DMS53 treated with DMSO at 0.1 percent for 48 hours (cell line): ENCODE results near the gene WWOX.

Experiments used
- DNase-seq: peaks from one replicate; lab custom pipeline; 2025; ENCODE audit not compliant: unreplicated experiment; lab: John Stamatoyannopoulos, UW

WWOX gene

DNA sequence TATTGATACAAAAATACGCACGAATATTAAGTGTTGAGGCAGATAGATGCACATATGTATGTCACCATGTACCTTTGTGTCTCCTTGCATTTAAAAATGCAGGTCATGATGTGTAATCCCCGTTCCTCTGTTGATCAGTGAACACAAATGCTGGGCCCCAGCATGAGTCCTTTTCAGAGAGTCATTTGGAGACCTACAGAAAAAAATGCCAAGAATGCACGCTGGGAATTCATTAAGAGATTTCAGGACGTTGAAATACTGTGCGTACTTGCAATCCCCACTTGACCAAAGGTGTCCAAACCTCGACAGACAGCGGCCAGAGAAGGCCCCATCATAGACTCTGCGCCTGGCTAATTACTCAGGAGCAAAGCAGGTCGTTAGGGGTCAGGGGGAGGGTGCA, 1005.1 kb downstream of the WWOX start:
- no peak for DNase-seq

DNA sequence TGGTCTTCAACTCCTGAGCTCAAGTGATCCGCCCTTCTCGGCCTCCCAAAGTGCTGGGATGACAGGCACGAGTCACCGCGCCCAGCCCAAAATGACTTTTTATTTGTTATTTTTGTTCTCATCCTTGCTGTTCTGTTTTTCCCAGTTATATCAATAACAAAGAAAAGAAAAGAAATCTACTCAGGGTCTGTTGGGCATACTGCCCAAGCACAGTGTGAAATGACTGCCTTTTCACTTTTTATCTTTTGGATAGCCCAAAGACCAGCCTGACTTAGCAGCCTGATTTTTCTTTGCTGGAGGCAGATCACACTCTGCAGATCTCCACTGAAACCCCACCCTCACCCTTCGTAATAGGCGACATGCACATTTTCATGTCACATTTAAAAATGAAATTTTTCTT, 1007.8 kb downstream of the WWOX start:
- no peak for DNase-seq

GRCh38 chr16:79109771-79110170, 1010.3 kb downstream of the WWOX start:
- no peak for DNase-seq

- no peak for DNase-seq
These were observed 1010.8 kb downstream of the WWOX start for GRCh38 chr16:79110242-79110641.

DNA sequence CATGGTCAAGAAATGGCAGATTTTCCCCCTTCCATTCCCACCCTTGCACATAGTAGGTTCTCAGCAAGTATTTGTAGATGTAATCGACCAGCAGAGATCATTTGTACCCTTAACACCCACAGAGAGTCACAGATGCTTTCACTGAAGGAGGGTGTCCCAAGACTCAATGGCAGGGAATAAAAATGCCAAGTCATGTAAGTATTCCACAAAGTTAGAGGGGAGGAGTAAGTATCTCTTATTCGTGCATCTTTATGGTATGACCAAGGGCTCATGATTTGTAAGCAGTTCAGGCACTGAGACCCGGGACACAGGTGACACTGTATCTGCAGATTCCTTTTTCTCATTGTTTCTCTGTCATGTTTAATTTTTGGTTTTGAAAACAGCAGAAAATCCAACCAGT, 1011.5 kb downstream of the WWOX start:
- no peak for DNase-seq

DNA sequence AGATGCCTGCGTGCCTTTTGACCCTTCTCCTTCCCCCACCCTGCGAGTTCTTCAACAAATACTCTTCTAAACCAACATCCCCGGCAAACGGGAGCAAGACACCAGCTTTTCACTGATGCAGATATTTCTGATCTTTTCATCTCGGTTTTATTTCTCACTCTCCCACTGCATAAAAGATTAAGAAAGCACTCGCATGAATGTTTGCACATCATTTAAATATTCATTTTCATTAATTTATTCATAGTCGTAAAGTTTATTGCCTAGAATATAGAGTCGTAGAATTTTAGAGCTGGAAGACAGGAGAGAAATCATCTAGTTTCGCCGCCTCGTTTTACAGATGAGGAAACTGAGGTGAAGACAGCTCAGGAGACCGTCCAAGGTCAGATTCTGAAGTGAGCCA, 1013.0 kb downstream of the WWOX start:
- DNase-seq = no peak

DNA sequence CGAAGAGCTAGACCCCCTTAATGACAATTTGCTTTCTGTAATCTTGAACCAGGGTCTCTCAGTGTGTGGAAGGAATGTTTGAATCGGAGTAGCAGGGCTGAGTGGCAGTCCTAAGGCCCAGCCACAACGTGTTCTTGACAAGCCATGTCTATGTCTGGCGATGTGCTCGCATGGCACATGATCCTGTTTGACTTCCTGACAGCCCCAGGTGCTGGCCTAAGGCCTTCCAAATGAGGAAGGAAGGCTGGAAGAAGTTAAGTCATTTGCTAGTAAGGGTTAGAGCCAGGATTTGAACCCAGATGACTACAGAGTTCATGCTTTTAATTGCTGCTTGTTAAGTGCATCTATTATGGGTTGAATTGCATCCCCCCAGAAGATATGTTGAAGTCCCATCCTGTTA, 1014.4 kb downstream of the WWOX start:
- DNase-seq = no peak

- no peak for DNase-seq
These were observed 1015.3 kb downstream of the WWOX start for GRCh38 chr16:79114759-79115158.

GRCh38 chr16:79121906-79122305, 1022.5 kb downstream of the WWOX start:
- DNase-seq = no peak

DNA sequence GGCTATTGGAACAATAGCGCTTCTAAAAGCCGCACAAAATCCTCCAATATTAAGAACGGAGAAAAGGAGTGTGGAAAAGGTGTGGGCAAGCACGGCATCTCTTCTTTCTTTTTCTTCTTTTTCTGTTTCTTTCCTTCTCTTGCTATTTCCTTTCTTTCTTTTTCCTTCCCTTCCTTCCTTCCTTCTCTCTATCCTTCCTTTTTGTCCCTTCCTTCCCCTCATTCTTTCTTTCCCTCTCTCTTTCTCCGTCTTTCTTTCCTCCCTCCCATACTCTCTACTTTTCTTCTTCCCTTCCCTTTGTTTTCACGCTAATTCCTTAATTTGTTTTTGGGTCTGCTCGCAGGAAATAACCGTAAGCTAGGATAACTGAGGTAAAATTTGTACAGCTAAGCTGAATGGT, 1022.9 kb downstream of the WWOX start:
- DNase-seq = no peak

DNA sequence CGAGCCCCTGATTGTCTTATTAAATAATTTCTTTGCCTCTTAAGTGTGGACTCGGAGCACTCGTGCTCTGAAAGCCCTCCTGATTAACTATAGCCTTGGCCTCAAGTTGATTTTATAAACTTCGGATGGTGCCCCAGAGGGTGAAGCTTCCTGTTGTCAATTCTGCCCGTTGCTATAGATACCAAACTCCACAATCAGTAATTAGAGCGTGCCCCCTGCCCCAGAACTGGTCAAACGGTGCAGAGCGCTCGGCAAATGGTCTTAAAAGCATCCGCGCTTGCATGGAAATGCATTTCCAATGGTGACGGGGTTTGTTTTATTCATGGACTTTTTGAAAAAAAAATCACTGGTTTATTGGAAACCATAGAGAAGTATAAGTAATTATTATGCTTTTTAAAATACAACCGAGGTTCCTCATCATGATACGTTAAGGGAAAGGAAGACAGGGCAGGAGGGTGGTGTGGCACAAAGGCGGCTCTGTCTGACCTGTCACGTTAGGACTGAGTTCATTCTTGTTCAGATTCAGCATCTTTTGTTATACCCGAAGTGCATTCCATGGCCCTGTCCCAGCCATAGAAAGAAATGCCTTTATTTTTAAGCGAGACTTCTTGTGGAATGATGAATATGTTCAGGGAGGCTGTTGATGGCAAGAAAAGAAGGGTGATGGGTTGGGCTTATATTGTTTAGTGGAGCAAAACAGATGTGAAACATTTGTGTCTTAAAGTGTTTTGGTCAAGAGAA, 1024.7 kb downstream of the WWOX start:
- DNase-seq = no peak

GRCh38 chr16:79127766-79128165, 1028.3 kb downstream of the WWOX start:
- DNase-seq = no peak

GRCh38 chr16:79128706-79129105, 1029.3 kb downstream of the WWOX start:
- no peak for DNase-seq

- no peak for DNase-seq
These were observed 1031.2 kb downstream of the WWOX start for GRCh38 chr16:79130616-79131015.

DNA sequence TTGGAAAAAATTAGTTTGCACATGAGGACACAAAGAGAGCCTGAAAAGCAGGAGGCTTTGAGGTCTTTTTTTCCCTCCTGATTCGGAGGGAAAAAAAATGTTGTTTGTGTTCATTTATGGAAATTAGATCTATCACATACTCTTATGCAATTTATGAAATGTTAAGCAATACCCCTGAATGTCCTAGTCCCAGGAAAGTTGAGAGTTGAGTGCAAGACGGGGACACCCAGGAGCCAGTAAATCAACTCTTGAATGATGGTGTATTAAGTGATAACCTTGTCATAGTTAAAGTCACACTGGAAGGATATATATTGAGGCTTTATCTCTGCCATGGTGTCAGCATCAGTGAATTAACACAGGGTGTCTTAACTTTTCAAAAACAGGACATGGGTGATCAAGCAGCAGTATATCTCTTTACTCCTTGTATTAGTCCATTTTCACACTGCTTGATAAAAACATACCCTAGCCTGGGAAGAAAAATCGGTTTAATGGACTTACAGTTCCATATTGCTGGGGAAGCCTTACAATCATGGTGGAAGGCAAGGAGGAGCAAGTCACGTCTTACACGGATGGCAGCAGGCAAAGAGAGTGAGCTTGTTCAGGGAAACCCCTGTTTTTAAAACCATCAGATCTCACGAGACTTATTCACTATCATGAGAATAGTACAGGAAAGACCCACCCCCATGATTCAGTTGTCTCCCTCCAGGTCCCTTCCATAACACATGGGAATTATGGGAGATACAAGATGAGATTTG, 1032.0 kb downstream of the WWOX start:
- DNase-seq = no peak

DNA sequence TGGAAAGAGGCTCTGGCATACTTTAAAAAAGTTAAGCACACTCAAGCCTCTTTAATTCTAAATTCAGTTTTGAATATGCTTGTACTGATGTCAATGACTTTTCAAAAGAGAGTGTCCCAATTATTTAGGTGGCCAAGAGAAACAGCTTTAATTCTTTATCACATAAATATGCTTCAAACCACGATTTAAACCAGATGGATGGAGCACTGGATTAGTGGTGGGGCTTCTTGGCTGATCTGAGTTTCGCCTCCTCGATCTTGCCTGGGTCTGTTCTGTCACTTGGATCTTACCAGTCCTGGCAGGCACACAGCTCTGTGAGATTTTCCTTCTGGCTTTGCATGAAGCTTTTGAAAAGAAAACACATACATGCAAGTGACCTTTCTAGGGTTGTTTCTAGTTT, 1033.2 kb downstream of the WWOX start:
- no peak for DNase-seq

- DNase-seq = no peak
These were observed 1034.8 kb downstream of the WWOX start for GRCh38 chr16:79134300-79134699.

DNA sequence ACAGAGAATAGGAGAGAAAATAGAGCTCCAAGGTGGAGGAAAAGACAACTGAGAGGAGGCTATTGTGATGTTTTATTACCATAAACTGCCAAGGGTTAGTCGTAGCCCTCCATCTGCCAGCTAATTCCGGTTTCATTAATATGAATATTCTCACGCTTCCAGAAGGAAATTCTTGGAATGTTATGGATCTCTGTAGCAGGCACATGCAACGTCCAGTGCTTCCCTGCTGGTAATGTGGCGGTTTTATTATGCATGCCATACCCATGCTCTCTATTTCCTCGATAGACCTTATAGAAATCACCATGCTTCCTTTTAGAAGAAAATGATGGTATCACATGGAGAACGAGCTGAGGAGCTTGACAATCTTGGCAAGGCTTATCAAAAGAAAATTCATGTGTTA, 1037.5 kb downstream of the WWOX start:
- no peak for DNase-seq

- no peak for DNase-seq
These were observed 1038.0 kb downstream of the WWOX start for GRCh38 chr16:79137426-79137939.

DNA sequence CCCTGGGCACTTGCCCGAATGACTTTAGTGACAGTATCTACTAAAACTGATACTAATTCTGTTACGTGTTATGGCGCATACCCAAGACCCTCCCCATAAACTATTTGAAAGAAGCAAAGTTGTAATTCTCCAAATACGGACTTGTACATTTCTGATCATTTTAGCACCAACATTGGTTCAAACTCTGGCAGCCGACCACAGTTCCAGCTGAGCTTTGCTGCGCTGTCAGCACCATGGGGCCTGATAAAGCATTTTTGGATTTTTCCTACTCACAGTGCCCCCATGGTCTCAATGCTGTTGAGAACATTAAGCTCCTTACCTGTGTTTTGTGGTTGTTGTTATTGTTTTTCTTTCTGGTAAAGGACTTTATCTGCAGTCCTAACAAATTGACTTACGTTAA, 1040.3 kb downstream of the WWOX start:
- no peak for DNase-seq

GRCh38 chr16:79143026-79143425, 1043.6 kb downstream of the WWOX start:
- DNase-seq = no peak

- DNase-seq = no peak
These were observed 1050.7 kb downstream of the WWOX start for GRCh38 chr16:79150151-79150550.
